Spinal cord (tissue), 10 donors: ENCODE data around the gene ADAMTSL1. TPM values are rescaled to one million over a fixed set of nuclear protein-coding genes. Genes with fewer than 3 reads are reported as not detected.

ENCODE experiments used
- DNase-seq, 6 donors: peaks; one replicate each; pipeline versions ENCODE4 v3.0.0 to v3.0.0-alpha.2; 2013 to 2015; ENCODE audit warnings: low spot score in 6 of 6, low read depth in 4 of 6
- H3K27ac ChIP-seq: one replicate; pipeline ENCODE4 v1.5.1; 2013; ENCODE audit warnings: low read depth, low read length, control low read depth
- H3K27me3 ChIP-seq: one replicate; pipeline ENCODE4 v1.6.1; 2013; ENCODE audit warnings: low read length; ENCODE audit not compliant: control insufficient read depth, insufficient read depth
- H3K36me3 ChIP-seq: one replicate; pipeline ENCODE4 v1.6.1; 2013; ENCODE audit warnings: low read length; ENCODE audit not compliant: control insufficient read depth, insufficient read depth
- H3K4me1 ChIP-seq: one replicate; pipeline ENCODE4 v1.6.1; 2013; ENCODE audit warnings: low read length; ENCODE audit not compliant: control insufficient read depth, insufficient read depth
- H3K4me3 ChIP-seq: one replicate; pipeline ENCODE4 v1.5.1; 2013; ENCODE audit warnings: low read depth, low read length, control low read depth
- H3K9me3 ChIP-seq: one replicate; pipeline ENCODE4 v1.6.1; 2013; ENCODE audit warnings: low read length; ENCODE audit not compliant: control insufficient read depth, insufficient read depth
- WGBS: methylation state at CpG from one replicate; pipeline ENCODE4 v1.1.5; 2013; ENCODE audit warnings: missing lambda C conversion rate; ENCODE audit not compliant: insufficient coverage; 5-methylcytosine and 5-hydroxymethylcytosine counted together
- polyA plus RNA-seq, 2 donors: library from polyadenylated mRNA; unstranded; fragments of 120-200 nt; gene quantifications; one replicate each; pipeline ENCODE4 v1.2.1, GENCODE V29; 2013; ENCODE audit not compliant: insufficient read length in 2 of 2
- total RNA-seq, 2 donors: library from RNA; depleted of rRNA in 1 of 2; stranded (reverse); fragments of 120-200 nt in 1 of 2; fragments of >200 nt in 1 of 2; gene quantifications; one replicate each; pipeline versions ENCODE4 v1.2.3 to v1.2.4, GENCODE V29; 2013 to 2014
- donor health status: healthy.

The ADAMTSL1 gene
- total and polyA plus RNA-seq, 4 donors = 21.7 to 35.3 (median 28.4) TPM

DNA sequence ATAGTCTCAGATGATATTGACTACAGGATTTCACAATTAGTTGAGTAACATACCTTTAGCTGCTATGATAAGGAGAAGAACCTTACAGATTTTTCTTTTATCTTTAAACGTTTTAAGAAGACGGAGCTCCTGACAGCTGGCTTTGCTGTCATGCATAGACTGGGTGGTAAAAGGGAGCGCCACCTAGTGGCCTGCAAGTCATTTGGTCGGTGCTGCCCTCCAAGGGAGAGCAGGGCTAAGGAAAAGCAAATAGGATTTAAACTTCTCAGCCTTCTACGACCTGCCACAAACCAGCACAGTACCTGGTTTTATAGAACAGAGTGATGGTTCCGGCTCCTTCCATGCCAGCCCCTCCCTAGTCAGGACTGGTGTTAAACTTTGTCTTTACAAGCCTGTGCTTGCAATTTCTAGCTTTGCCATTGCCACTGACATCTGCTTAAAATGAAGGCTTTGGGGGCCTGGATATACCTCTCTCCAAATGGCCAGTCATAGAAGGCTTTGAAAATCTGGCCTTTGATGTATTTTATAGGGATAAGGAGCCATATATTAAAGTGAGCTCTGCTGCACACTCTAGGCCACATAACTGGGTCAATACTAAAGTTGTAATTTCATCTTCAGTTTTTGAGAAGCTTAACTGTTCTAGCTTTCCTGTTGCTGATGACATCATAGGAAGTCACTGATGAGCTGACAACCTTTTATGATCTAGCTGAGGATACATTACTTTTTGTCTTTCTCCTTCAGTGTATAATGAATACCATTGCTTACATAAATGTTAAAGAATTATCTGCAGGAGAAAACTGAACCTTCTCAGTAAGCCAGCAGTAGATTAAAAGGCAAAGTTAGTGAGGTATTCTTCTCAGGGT, 31.1 kb upstream of the ADAMTSL1 start:
- Histone ChIP-seq H3K27ac (no peak overlapping the region), H3K36me3 (no peaks in the 10 kb centered on the region), H3K27me3 (no peaks in the 10 kb centered on the region), H3K4me1 (peaks cover 12% of the 10 kb centered on the region), H3K4me3 (no peak overlapping the region), H3K9me3 (no peaks in the 10 kb centered on the region)
- peak in 4 of 6 donors; percentile 53 to 90 (median 70) for DNase-seq
- 12% methylated on average over 5 of the region's 6 CpGs for WGBS

DNA sequence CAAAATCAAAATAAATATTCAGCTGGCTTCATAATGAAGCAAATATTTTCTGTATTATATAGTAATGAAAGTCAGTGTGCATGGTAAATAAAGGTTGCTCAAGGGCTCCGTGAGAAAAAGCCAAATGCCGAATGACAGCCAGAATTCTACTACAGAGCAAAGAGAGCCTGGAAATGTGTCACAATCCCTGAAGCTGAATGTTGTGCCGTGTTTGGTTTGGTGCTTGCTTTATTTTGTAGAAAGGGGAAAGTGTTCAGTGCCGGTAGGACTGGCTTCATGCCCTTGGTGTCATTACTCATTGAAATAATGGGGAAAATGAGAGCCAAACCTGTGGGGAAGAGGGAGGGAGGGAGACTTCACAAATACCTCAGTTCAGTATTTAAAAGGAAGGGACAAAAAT, 26.8 kb upstream of the ADAMTSL1 start:
- Histone ChIP-seq H3K27ac (peak overlapping the region; percentile 65), H3K4me1 (peaks cover 4% of the 10 kb centered on the region)

DNA sequence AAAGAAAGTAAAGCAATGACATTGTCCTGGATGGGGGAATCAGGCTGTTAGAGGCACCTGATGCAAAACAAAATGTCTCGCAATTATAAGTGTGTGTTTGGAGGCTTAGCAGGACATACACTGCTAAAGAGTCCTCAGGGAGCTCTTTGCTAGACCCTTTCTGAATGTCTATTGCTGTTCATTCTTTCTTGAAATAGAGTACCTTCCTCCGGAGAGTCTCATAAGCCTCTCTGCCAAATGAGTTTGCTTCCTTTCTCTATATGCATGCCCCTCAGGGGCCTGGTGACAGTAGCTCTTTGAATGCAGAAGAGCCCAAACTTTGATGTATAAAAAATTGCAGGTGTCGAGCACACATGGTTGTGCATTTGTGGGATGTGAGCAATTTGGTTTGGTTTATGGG, 26.4 kb upstream of the ADAMTSL1 start:
- DNase-seq = peak in 2 of 6 donors; percentile 49 to 87
- Histone ChIP-seq H3K27me3 (no peaks in the 10 kb centered on the region), H3K4me3 (no peak overlapping the region), H3K36me3 (no peaks in the 10 kb centered on the region), H3K27ac (peak overlapping the region; percentile 65), H3K9me3 (no peaks in the 10 kb centered on the region), H3K4me1 (peaks cover 4% of the 10 kb centered on the region)
- 43% methylated on average over 1 of the region's 3 CpGs for WGBS

More for the DNA sequence above, 26.8 kb upstream of the ADAMTSL1 start:
- H3K4me3 ChIP-seq = no peak overlapping the region
- WGBS = 38% methylated on average over 4 of the region's 4 CpGs
- H3K27me3 ChIP-seq = no peaks in the 10 kb centered on the region
- peak in 1 of 6 donors; percentile 62 for DNase-seq
- no peaks in the 10 kb centered on the region for H3K9me3 ChIP-seq
- no peaks in the 10 kb centered on the region for H3K36me3 ChIP-seq

DNA sequence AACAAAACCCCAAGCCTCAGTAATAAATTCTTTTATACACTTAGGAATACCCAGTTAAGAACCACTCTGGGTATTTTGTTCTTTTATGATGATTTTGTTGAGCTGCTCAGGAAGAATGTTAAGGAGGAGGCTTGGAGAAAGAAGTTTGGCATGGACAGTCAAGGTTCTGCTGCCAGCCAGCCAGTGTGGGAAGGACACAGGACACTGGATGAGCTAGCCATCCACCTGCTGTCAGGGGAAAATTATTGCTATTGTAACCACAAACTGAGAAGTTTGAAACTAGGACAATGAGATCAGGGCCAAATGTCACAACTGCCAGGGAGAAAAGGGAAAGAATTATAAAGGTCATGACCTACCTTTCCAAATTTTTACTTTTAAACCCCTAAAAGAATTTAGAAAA, 25.9 kb upstream of the ADAMTSL1 start:
- no peaks in the 10 kb centered on the region for H3K9me3 ChIP-seq
- peaks cover 4% of the 10 kb centered on the region for H3K4me1 ChIP-seq
- H3K4me3 ChIP-seq = no peak overlapping the region
- no peaks in the 10 kb centered on the region for H3K27me3 ChIP-seq
- no peaks in the 10 kb centered on the region for H3K36me3 ChIP-seq
- DNase-seq = peak in 1 of 6 donors; percentile 43
- peak overlapping the region; percentile 42 for H3K27ac ChIP-seq

DNA sequence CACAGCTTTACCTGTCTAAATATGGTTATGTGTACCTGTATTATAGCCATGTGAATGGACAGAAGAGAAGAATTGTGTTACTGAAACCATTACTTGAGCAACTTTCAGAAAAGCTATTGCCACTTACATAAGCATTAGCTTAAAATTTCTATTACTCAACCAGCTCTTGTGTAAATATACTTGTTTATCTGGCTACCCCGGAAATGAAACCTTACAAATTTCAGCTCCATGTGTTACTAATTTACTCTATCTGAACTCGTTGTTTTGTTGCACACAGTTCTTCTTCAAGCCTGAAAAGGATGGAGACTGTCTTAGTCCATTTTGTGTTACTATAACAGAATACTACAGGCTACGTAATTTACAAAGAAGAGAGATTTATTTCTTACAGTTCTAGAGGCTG, 22.5 kb upstream of the ADAMTSL1 start:
- WGBS = no CpG with 5 or more reads among the region's 3 CpGs
- peaks cover 4% of the 10 kb centered on the region for H3K4me1 ChIP-seq
- H3K27me3 ChIP-seq = no peaks in the 10 kb centered on the region
- no peak for DNase-seq
- no peaks in the 10 kb centered on the region for H3K36me3 ChIP-seq
- no peaks in the 10 kb centered on the region for H3K9me3 ChIP-seq
- no peak overlapping the region for H3K27ac ChIP-seq
- H3K4me3 ChIP-seq = no peak overlapping the region

DNA sequence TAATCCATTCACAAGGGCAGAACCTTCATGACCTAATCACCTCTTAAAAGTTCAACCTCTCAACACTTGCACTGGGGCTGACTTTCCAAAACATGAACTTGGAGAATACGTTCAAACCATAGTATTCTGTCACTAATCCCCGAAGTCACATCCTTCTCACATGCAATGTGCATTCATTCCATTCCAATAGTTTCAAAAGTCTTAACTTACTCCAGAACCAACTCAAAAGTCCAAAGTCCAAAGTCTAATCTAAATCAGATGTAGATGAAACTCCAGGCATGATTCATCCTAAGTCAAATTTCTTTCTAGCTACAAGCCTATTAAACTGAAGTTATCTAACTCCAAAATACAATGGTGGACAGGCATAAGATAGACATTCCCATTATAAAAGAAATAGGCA, 21.7 kb upstream of the ADAMTSL1 start:
- no peak overlapping the region for H3K4me3 ChIP-seq
- H3K36me3 ChIP-seq = no peaks in the 10 kb centered on the region
- peaks cover 4% of the 10 kb centered on the region for H3K4me1 ChIP-seq
- no peak for DNase-seq
- WGBS = 100% methylated on average over 2 of the region's 2 CpGs
- no peak overlapping the region for H3K27ac ChIP-seq
- no peaks in the 10 kb centered on the region for H3K9me3 ChIP-seq
- H3K27me3 ChIP-seq = no peaks in the 10 kb centered on the region

DNA sequence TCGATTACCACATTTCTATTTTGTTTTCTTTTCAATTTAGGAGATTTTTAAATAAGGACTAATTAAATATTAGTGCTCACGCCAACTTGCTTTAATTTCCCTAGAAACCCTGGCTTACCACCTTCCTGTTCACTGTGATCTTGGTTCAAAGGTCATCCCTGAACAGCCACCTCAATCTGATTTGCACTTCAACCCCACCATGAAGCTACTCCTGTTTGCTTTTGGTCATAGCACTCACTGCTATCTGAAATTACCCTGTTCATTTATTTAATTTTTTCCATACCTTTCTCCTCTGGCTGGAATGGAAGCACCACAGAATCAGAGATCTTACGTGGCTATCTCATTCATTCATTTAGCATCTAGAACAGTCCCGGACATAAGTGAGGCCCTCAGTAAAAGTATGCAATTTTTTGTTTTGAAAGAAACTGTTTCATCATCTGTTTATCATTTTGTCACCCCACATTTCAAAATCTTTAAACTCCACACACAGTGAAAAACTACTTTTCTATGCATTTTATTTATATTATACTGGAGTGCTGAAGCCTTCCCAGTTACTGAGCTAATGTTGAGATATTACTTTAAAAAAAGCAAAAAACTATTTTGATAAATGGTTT, 17.2 kb upstream of the ADAMTSL1 start:
- no peak overlapping the region for H3K27ac ChIP-seq
- no peaks in the 10 kb centered on the region for H3K27me3 ChIP-seq
- H3K4me3 ChIP-seq = no peak overlapping the region
- H3K36me3 ChIP-seq = no peaks in the 10 kb centered on the region
- no peaks in the 10 kb centered on the region for H3K4me1 ChIP-seq
- H3K9me3 ChIP-seq = no peaks in the 10 kb centered on the region
- DNase-seq = no peak
- 78% methylated on average over 1 of the region's 4 CpGs for WGBS

DNA sequence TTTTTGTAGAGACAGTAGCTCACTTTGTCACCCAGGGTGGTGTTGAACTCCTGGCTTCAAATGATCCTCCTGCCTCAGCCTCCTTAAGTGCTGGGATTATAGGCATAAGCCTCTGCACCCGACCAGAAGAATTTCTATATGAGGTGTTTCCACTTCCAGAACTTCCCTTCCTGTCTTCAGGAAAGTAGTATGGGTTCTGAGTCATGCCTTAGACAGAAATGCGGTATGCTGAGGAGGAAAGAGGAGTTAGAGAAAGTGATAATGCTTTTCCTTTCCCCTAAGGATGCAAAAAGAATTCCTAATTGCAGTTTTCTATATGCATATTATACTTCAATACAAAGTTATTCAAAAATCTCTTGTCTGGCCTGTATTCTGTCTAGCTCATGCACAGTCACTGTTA, 16.4 kb upstream of the ADAMTSL1 start:
- no peak for DNase-seq
- WGBS = no CpG with 5 or more reads among the region's 2 CpGs
- H3K4me3 ChIP-seq = no peak overlapping the region
- no peaks in the 10 kb centered on the region for H3K27me3 ChIP-seq
- H3K9me3 ChIP-seq = no peaks in the 10 kb centered on the region
- no peak overlapping the region for H3K27ac ChIP-seq
- no peaks in the 10 kb centered on the region for H3K36me3 ChIP-seq
- no peaks in the 10 kb centered on the region for H3K4me1 ChIP-seq

DNA sequence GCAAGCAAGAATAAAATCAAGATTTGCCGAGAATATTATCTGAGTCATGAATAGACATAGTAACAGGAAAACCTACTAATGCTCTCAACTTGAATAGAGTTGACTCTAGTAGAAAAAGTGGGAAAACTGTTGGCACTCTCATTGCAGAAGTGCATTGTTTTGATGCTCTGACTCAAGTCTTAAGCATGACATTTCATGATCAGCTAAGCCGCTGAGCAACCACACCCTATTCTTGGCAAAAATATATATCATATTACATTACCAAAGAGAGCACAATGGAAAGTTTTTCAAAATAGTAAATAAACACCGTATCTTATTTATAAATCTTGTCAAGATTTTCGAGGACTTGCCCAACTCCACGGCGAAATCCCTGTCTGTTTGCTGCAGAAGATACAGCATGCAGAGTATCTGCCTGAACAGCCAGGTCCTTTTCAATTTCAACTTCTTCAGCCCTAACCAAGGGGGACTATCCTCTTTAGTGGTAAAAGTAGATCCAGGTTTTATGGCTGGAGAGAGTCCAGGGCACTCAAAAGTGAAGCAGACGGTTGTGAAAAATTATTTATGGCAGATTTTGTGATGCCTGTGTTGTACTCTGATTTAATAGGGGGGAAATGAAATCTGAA, 13.9 kb upstream of the ADAMTSL1 start:
- WGBS = 100% methylated on average over 4 of the region's 7 CpGs
- Histone ChIP-seq H3K27ac (no peak overlapping the region), H3K4me1 (no peaks in the 10 kb centered on the region), H3K36me3 (no peaks in the 10 kb centered on the region), H3K4me3 (no peak overlapping the region), H3K27me3 (no peaks in the 10 kb centered on the region), H3K9me3 (no peaks in the 10 kb centered on the region)
- DNase-seq = no peak
